AG04449 (cell line): Measurements from ENCODE around the gene VSTM5.

Experiments
- CTCF ChIA-PET: fragments of 350-600 bp; formaldehyde crosslinking; extraction: SDS; loops from one replicate; lab custom pipeline; 2021; ENCODE audit warnings: antibody characterized with exemption; lab: Yijun Ruan, JAX
- POLR2A ChIA-PET: fragments of 400-600, 350-600 bp; formaldehyde crosslinking; extraction: SDS; loops from one replicate; lab custom pipeline; 2020; ENCODE audit warnings: antibody characterized with exemption, inconsistent platforms; lab: Yijun Ruan, JAX
- DNase-seq: peaks from one replicate; pipeline ENCODE4 v3.0.0-alpha.2; 2010; ENCODE audit warnings: low read depth, low spot score
- H3K4me3 ChIP-seq: 2 replicates; pipeline ENCODE4 v1.5.1; 2011; ENCODE audit warnings: low read depth, mild to moderate bottlenecking, control low read depth, low read length
- CTCF ChIP-seq: IDR thresholded peaks from one replicate; pipeline ENCODE4 v1.5.1; 2011; ENCODE audit warnings: mild to moderate bottlenecking, moderate library complexity, low read length, control low read depth, inconsistent platforms; ENCODE audit not compliant: insufficient read depth; ENCODE audit errors: missing control alignments

Gene VSTM5

DNA sequence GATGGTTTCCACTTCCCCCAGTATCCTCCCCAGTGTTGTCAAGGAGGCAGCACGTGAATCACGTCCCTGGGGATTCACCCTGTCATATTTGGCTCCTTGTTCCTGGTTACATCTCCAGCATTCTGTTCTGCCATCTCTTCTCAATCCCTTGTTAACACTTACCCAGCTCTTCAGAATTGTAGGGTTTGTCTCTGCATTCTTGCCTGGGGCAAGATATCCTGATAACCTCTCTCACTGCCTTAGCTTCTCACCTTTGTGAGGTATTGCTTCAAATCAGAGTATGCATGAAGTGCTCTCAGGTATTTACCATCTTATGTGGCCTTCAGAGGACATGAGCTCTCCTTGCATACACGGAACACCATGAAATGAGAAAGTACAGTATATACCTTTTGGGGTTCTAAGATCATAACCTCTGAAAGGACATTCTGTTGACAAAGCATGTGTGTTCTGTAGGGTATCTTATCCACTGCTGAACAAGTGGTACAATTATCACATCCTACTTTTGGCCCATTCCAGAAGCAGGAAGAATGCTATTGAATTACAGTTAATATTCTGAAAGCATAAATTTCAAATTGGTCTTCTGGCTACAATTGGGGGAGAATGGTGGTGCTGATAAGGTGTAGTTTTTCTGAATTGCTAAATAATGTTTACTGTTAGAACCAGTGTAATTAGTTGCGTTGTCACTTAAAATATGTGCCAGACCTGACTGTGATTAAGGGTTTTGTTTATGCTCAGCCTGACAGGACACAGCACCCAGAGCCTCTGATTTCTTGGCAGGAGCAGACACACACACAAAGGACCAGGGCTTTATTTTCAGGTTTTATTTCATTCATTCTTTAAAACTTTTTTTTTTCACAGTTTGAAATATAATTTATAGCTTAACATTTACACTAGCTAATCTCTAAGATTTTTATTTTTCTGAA is 32.7 kb downstream of the VSTM5 start:
- no peak for DNase-seq
- TF ChIP-seq CTCF = no peak
- POLR2A ChIA-PET = interaction anchor here (0.8 kb wide), 1 partner anchor 12 kb away, joined by 4 read pairs; no protein-coding TSS in a partner anchor
- H3K4me3 ChIP-seq = no peak overlapping the region
- CTCF ChIA-PET = interaction anchor here (0.9 to 1.2 kb wide), 2 partner anchors 10 to 13 kb away, joined by 3 to 4 read pairs; no protein-coding TSS in a partner anchor

DNA sequence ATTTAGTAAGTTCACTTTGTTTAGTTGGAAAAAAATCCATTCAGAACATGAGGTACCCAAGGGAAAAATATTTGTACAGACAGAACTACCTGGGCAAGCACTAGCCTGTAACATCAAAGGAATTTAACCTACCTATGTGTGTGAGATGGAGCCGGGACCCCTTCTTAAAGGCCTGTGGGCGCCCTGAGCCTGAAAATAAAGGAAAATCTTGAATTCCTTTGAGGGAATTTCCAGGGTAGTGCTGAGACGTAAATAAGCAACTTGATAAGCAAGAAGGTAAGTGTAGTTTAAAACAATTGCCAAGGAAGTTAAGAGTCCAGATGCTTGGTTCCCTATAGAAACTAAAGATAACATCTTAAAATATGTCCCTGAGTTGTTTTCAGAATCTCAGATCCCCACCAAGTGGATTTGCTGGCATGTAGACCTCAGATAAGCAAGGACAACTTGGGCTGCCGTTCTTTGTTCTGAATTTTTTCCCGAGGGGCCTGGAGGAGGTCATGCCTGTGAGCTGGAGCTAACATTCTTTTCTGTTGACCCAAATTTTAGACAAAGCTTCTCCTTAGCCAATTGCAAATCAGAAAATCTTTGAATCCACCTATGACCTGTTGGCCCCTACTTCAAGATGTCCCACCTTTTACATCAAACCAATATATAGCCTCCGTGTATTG is 35.3 kb downstream of the VSTM5 start:
- CTCF ChIA-PET = interaction anchor here (1.2 kb wide), 1 partner anchor 20 kb away, joined by 3 read pairs; no protein-coding TSS in a partner anchor
- no peak overlapping the region for H3K4me3 ChIP-seq
- no peak for TF ChIP-seq CTCF
- no peak for DNase-seq
- POLR2A ChIA-PET = interaction anchor here (0.7 kb wide), 1 partner anchor 712 kb away, joined by 3 read pairs; no protein-coding TSS in a partner anchor

DNA sequence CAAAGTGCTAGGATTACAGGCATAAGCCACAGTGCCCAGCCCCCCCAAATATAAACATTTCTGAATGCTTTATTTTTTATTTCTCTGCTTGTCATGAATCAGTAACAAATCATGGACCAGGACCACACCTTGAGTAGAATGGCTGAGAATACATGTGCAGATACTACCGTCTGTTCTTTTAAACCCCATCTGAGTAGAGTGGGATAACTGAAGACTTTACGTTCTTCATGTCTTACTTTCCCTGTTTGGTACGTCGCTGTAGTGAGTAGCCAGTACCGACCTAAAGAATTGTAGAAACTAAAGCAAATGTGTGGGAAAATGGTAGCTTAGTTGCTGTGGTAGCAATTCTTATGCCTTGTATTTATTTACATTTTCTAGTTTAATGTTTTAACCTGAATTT is 36.4 kb downstream of the VSTM5 start:
- CTCF ChIA-PET = interaction anchor here (1.2 kb wide), 1 partner anchor 19 kb away, joined by 3 read pairs; no protein-coding TSS in a partner anchor
- no peak for DNase-seq
- POLR2A ChIA-PET = no interaction called here
- no peak overlapping the region for H3K4me3 ChIP-seq
- TF ChIP-seq CTCF = no peak

DNA sequence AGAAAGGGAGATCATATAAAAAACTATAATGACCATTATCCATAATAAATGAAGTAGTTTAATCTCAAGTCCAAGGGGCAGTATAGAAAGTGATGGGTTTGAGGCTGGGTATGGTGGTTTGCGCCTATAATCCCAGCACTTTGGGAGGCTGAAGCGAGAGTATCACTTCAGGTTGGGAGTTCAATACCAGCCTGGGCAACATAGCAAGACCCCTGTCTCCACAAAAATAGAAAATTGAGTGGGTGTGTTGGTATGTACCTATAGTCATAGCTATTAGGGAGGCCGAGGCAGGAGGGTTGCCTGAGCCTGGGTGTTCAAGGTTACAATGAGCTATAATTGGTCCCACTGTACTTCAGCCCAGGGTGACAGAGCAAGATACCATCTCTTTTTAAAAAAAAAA is 42.4 kb downstream of the VSTM5 start:
- no peak overlapping the region for H3K4me3 ChIP-seq
- TF ChIP-seq CTCF = no peak
- POLR2A ChIA-PET = no interaction called here
- DNase-seq = no peak
- CTCF ChIA-PET = interaction anchor here (0.9 to 1.7 kb wide), 3 partner anchors 10 to 32 kb away, joined by 3 to 5 read pairs (median 4); partner anchors contain the start of gene MED17

DNA sequence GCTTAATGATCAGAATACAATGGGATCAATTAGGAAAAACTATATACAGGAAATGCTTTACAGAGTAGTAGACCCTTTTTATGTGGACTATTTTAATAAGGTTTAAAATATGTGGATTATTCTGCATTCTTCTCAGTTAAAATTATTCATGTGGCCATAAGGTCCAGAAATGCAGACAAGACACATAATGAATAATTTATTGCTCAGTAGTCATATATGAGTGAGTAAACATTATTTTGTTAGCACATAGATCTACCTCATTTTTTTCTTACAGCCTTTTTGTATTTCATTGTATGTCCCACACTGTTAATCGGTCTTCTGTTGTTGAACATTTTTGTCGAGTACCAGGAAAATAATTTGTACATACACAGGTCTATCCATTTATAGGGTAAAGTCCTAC is 45.5 kb downstream of the VSTM5 start:
- DNase-seq = no peak
- ChIA-PET POLR2A (no interaction called here), CTCF (no interaction called here)
- H3K4me3 ChIP-seq = no peak overlapping the region
- no peak for TF ChIP-seq CTCF
